ENCODE results near the gene ADAT3. TPM values are rescaled to one million over a fixed set of nuclear protein-coding genes. Genes with fewer than 3 reads are reported as not detected.

The ADAT3 gene
- polyA plus RNA-seq, 2 of the 4 experiments (the other 2 are of a cell fraction) = 0.66 to 5.6 TPM

- CTCF ChIA-PET = interaction anchor here (0.6 to 2.1 kb wide), 4 partner anchors 8 to 379 kb away, joined by 3 to 6 read pairs (median 4); no protein-coding TSS in a partner anchor
These were observed 31.9 kb downstream of the ADAT3 start for GRCh38 chr19:1936916-1937610.

GRCh38 chr19:1938071-1938470, 32.9 kb downstream of the ADAT3 start:
- Histone ChIP-seq H3K27ac (no peak overlapping the region), H3K9me3 (no peaks in the 10 kb centered on the region), H3K4me1 (peaks cover 10% of the 10 kb centered on the region; the same call in 2 of the 3 replicates), H3K4me2 (no peak overlapping the region), H3K4me3 (no peak overlapping the region)
- TF ChIP-seq HOXB5 (CRISPR knock-in tag; IDR thresholded peaks at IDR 0.05) = no peak
- no peak for TF ChIP-seq MYC (IDR thresholded peaks at IDR 0.05; ENCODE audit: borderline replicate concordance, low read length)
- TF ChIP-seq HOXB13 (CRISPR knock-in tag; IDR thresholded peaks at IDR 0.05; ENCODE audit: low read depth) = no peak
- TF ChIP-seq EP300 (IDR thresholded peaks at IDR 0.05) = no peak
- no peak for TF ChIP-seq ZSCAN20 (CRISPR knock-in tag; IDR thresholded peaks at IDR 0.05)
- TF ChIP-seq FOXS1 (CRISPR knock-in tag; IDR thresholded peaks at IDR 0.05) = no peak
- TF ChIP-seq ZFP36 (IDR thresholded peaks at IDR 0.05; ENCODE audit: borderline replicate concordance, partially characterized antibody) = no peak
- no peak for TF ChIP-seq CHD4 (IDR thresholded peaks at IDR 0.05; ENCODE audit: borderline replicate concordance)
- no peak for TF ChIP-seq MAX (IDR thresholded peaks at IDR 0.05)
- TF ChIP-seq HEYL (CRISPR knock-in tag; IDR thresholded peaks at IDR 0.05) = no peak
- TF ChIP-seq EHF (CRISPR knock-in tag; IDR thresholded peaks at IDR 0.05) = no peak
- no peak for TF ChIP-seq CBX2 (IDR thresholded peaks at IDR 0.05; ENCODE audit: borderline replicate concordance, low read depth)
- no peak for TF ChIP-seq HDAC2 (IDR thresholded peaks at IDR 0.05)
- no peak for TF ChIP-seq NFE2L2 (conservative IDR thresholded peaks at IDR 0.05; ENCODE audit: low read length)
- no peak for TF ChIP-seq POLR2A (IDR thresholded peaks at IDR 0.05; ENCODE audit: low read length)
- no peak for TF ChIP-seq RARB (CRISPR knock-in tag; IDR thresholded peaks at IDR 0.05)
- no peak for TF ChIP-seq GATA3 (IDR thresholded peaks at IDR 0.05; ENCODE audit: borderline replicate concordance)
- TF ChIP-seq ZC3H11A (IDR thresholded peaks at IDR 0.05) = no peak
- no peak for TF ChIP-seq RFX5 (IDR thresholded peaks at IDR 0.05)
- 94% methylated on average over 7 of the region's 7 CpGs for WGBS (ENCODE audit: missing lambda C conversion rate)
- no peak for ATAC-seq
- ChIA-PET POLR2A (no interaction called here), CTCF (interaction anchor here (1.9 kb wide), 1 partner anchor 11 kb away, joined by 6 read pairs; no protein-coding TSS in a partner anchor)
- DNase-seq (ENCODE audit: low read depth in 1 of 2, low spot score in 1 of 2) = no peak
- no peak for FAIRE-seq

More at GRCh38 chr19:1936916-1937610, 31.9 kb downstream of the ADAT3 start:
- FAIRE-seq (no peak), DNase-seq (ENCODE audit: low read depth in 1 of 2, low spot score in 1 of 2) (no peak), ATAC-seq (no peak)
- 84% methylated on average over 16 of the region's 24 CpGs for WGBS (ENCODE audit: missing lambda C conversion rate)
- H3K4me3 ChIP-seq = no peak overlapping the region
- POLR2A ChIA-PET = no interaction called here
- no peak overlapping the region for H3K27ac ChIP-seq
- no peak overlapping the region for H3K4me2 ChIP-seq
- no peaks in the 10 kb centered on the region for H3K9me3 ChIP-seq
- no peak for TF ChIP-seq HOXB13 (CRISPR knock-in tag; IDR thresholded peaks at IDR 0.05; ENCODE audit: low read depth)
- no peak for TF ChIP-seq ELK1 (IDR thresholded peaks at IDR 0.05; ENCODE audit: low read depth, low read length)
- peaks cover 8% of the 10 kb centered on the region; the same call in 2 of the 3 replicates for H3K4me1 ChIP-seq

GRCh38 chr19:1941146-1942077, 36.2 kb downstream of the ADAT3 start, which contains the start of gene CSNK1G2:
CSNK1G2 (plus strand) TSS chr19:1941172; CDS start chr19:1969773, 28,601 bp downstream.
- H3K4me1 ChIP-seq = peaks cover 11% of the 10 kb centered on the region; the same call in 2 of the 3 replicates
- FAIRE-seq (no peak), DNase-seq (ENCODE audit: low read depth in 1 of 2, low spot score in 1 of 2) (no peak), ATAC-seq (peak; percentile 3 to 54; a peak in 4 of 6 replicates)
- H3K9me3 ChIP-seq = no peaks in the 10 kb centered on the region
- ChIA-PET POLR2A (no interaction called here), CTCF (interaction anchor here (0.7 to 1.1 kb wide), 5 partner anchors 12 to 136 kb away, joined by 3 read pairs; no protein-coding TSS in a partner anchor)
- peak within 1 kb of the TSS; percentile 93 for H3K4me3 ChIP-seq
- WGBS (ENCODE audit: missing lambda C conversion rate) = no CpG with 5 or more reads among the region's 97 CpGs
- H3K4me2 ChIP-seq = peak within 1 kb of the TSS; percentile 96
- peak within 1 kb of the TSS; percentile 99 to 100 for H3K27ac ChIP-seq
- TF ChIP-seq ZSCAN20 (CRISPR knock-in tag; IDR thresholded peaks at IDR 0.05) (no peak), CTCF (IDR thresholded peaks at IDR 0.05) (peak; percentile 24; the same call in 1 of the 3 replicates), NPAS2 (CRISPR knock-in tag; IDR thresholded peaks at IDR 0.05; ENCODE audit: borderline replicate concordance) (no peak), KDM5A (IDR thresholded peaks at IDR 0.05) (no peak), KDM1A (IDR thresholded peaks at IDR 0.05; ENCODE audit: low read depth) (no peak), POLR2A (IDR thresholded peaks at IDR 0.05; ENCODE audit: low read length) (peak; percentile 19; the same call in 1 of the 2 replicates), GATA3 (IDR thresholded peaks at IDR 0.05; ENCODE audit: borderline replicate concordance) (no peak), RAD21 (conservative IDR thresholded peaks at IDR 0.05 in 1 of 2, IDR thresholded peaks at IDR 0.05 in 1 of 2) (no peak), FOSB (CRISPR knock-in tag; IDR thresholded peaks at IDR 0.05) (no peak), EP300 (IDR thresholded peaks at IDR 0.05) (no peak), CHD4 (IDR thresholded peaks at IDR 0.05; ENCODE audit: borderline replicate concordance) (no peak), JUN (IDR thresholded peaks at IDR 0.05) (no peak), CHD2 (IDR thresholded peaks at IDR 0.05; ENCODE audit: low read length, partially characterized antibody) (no peak), PBX3 (IDR thresholded peaks at IDR 0.05) (no peak)
